GM19395 (cell line): ENCODE results near the gene TEX29.

Experiments used
- ATAC-seq: cut with Tn5 transposase; IDR thresholded peaks from one replicate; pipeline ENCODE4 v1.9.1; 2021; ENCODE audit warnings: mild to moderate bottlenecking, moderate library complexity; ENCODE audit not compliant: unreplicated experiment

The TEX29 gene

DNA sequence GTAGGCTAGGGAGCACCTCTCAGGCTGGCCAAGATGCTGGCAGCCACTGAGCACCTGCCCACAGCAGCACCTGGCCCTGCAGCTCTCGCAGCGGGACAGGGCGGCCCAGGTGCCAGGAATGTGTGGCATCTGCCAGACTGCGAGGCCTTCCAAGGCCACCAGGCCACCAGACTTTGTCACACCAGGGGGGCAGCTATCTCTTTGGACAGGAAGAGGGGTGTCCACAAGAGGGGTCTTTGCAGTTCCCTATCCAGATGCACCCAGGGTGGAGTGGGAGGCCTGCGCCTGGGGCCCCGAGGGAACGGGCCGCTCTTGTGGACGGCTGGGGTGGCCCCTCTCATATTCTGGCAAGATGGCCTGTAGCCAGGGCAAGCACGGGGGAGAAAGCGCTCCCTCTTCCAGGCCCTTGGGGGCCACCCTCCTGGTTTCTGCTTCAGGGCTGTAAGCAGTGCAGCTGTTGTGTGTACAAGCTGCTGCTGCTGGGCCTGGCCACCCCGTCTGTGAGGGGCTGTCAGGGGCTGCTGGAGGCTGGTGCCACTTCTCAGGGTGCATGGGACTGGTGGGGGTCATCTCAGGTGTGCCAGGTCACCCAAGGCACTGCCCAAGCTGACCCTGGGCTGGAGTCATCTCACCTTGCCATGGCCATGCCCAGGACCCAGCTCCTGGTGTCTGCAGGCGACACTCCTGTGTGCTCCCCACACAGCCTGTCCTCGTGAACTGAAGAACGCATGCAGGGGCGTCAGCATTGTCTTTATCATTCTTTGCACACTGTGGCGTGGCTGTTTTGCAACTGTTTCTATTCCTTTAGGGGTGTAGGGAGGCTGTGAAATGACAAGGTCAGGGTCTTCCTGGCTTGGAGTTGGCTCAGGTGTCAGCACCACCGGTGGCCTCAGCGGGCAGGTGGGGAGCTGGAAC lies 1.8 kb downstream of the TEX29 start:
- ATAC-seq: no peak

DNA sequence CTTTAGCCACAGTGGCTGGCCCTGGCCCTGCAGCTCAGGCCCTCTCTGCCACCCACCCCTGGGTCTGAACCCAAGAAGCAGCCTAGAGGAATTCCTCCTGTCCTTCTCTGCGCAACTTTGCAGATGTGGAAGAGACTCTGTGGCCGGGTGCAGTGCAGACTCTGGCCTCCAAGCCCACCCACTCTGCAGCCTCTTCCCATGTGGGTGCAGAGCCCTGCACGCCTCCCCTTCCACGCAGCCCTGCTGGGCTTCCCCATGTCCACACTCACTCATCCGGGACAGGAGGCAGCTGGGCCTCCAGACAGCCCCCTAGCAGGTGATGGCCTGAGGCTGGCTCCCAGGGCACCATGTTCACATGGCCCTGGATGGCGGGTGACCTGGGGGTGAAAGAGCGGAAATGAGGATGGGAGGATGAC lies 2.5 kb downstream of the TEX29 start:
- ATAC-seq: no peak

- no peak for ATAC-seq
Measured at GRCh38 chr13:111323549-111323948, 3.1 kb downstream of the TEX29 start.

DNA sequence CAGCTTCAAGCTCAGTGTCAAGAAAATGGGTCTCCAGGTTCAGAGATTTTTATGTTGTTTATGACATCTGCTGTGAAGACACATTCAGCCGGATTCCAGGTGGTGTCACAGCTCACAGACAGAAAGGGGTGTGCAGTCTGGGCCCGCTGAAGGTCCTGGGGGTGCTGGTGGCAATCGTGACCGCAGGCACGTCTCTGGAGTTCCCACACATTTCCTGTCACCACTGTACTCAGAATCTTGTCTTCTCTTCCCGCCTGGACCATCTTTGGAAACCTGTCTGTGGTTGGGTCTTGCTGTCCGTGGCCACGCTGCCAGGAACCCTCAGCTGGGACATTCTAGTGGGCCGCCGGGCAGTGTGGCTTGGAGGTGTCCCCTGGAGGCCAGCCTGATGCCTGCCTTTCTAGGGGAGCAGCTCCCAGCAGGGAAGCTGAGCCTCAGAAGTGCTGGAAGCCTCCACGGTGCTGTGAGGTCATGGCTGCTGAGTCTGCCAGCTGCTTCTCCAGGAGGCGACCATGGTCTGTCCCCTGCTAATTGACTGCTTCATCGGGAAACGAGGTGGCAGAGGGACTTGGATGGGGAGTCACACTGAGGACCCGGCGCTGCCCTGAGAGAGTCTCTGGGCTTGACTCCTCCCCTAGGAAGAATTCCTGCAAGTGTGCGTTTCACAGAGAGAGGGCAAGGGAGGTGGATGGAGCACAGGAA lies 3.7 kb downstream of the TEX29 start:
- ATAC-seq: no peak

- ATAC-seq: no peak
Measured at GRCh38 chr13:111324736-111325135, 4.3 kb downstream of the TEX29 start.

GRCh38 chr13:111325146-111325890 lies 4.9 kb downstream of the TEX29 start:
- ATAC-seq: no peak

DNA sequence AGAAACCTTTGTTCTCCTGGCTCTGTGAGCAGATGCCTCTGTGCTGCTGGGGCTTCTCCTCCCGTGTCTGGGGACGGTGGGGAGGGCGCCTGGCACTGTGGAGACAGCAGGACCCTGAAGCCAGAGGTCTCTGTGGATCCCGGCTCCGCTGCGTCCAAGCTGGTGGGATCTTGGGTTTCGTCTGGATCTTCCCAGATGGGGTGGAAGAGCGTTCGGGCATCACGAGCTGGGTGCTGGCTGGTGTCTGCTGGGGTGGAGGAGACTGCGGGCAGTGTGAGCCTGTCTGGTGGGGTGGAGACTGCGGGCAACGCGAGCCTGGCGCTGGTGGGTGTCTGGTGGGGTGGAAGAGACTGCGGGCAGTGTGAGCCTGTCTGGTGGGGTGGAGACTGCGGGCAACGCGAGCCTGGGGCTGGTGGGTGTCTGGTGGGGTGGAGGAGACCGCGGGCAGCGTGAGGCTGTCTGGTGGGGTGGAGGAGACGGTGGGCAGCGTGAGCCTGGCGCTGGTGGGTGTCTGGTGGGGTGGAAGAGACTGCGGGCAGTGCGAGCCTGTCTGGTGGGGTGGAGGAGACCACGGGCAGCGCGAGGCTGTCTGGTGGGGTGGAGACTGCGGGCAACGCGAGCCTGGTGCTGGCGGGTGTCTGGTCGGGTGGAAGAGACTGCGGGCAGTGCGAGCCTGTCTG lies 5.6 kb downstream of the TEX29 start:
- no peak for ATAC-seq

GRCh38 chr13:111326621-111326965 lies 6.2 kb downstream of the TEX29 start:
- no peak for ATAC-seq

- no peak for ATAC-seq
Measured at GRCh38 chr13:111326981-111327642, 6.7 kb downstream of the TEX29 start.

- no peak for ATAC-seq
Measured at GRCh38 chr13:111327730-111328573, 7.5 kb downstream of the TEX29 start.

GRCh38 chr13:111328574-111329410 lies 8.3 kb downstream of the TEX29 start:
- no peak for ATAC-seq

GRCh38 chr13:111329641-111330040 lies 9.2 kb downstream of the TEX29 start:
- ATAC-seq: no peak

DNA sequence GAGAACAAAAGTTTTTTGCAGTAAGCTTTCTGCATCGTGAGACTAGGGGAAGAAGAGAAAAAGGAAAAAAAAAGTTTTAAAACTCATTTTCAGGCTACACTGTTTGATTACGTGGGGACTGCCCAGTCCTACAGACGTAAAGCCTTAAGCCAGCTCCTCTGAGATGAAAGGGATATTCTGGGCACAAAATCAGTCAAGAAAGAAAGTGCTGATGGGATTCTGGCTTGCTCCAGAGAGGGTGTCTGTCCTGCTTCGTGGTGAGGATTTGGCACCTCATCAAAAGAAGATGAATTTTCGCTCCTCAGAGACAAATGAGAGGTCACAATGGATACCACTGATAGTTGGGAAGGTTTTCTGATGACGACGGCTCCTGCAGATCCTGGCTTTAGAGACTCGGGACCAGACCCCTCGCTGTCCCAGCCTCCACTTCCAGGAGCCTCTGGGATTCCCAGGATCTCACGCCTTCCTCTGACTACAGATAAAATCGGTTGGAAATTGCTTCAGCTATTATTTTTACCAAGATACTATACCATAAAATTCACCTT lies 9.7 kb downstream of the TEX29 start:
- ATAC-seq: no peak

- no peak for ATAC-seq
Measured at GRCh38 chr13:111335298-111335697, 14.9 kb downstream of the TEX29 start.

GRCh38 chr13:111336666-111337065 lies 16.2 kb downstream of the TEX29 start:
- no peak for ATAC-seq

DNA sequence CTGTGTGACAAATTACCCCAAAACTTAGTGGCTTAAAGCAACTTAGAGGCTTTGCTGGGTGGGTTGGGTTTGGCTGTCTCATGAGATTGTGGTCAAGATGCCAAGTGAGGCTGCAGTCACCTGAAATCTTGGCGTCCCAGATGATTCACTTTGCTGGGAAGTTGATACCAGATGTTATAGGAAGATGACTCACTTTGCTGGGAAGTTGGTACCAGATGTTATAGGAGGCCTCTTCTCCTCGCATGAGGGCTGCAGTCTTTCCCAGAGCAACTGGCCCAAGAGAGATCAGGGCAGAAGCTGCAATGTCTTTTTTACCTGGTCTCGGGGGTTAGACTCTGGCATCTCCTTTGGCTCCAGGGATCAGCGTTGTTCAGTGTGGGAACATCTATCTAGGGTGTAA lies 16.8 kb downstream of the TEX29 start:
- no peak for ATAC-seq

DNA sequence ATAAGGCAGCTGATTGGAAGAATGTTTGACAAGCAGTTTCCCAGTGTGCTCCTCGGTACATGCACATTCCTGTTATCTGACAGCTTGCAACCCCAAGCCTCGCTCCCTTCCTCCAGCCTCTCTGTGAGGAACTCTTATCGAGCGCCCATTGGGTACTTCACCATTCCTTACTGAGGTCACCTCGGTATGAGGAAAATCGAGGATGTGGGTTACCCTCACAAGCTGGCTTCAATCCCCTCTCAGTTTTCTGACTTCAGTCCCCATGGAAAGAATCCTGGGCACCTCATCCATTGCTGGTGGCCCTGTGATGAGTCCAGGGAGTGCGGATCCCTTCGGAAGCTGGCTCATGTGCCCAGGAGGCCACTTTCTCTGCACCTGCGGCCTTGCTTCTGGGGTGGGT lies 17.3 kb downstream of the TEX29 start:
- no peak for ATAC-seq

DNA sequence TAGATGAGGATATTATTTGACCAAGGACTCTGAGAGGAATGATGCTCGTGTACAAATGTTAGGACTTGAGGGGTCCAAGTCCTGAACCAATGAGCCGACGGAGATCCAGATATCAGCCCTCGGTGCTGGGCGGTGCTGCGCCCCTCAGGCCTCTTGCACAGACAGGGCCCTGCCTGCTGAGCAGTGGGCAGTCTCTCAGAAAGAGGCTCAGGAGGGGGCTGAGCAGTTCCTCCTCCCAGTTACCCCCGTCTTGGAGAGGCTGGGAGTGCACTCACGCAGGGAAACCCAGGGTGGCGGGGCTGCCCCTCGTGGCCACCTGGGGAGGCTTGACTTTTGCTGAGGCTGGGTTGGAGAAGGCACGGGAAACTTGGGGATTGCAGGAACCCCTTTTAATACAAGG lies 18.4 kb downstream of the TEX29 start:
- ATAC-seq: no peak
